H1 (cell line): ENCODE results near the gene PLEKHA4. TPM values are rescaled to one million over a fixed set of nuclear protein-coding genes. Genes with fewer than 3 reads are reported as not detected.
A peak's percentile ranks its signal among the peaks of the same experiment; 100 is the strongest.

Experiments
- ASH2L ChIP-seq: fragments of 200-600, 300-600 bp; sonication (generic); IDR thresholded peaks from one replicate; pipeline ENCODE4 v1.7.1; 2017; ENCODE audit warnings: low read length
- BRCA1 ChIP-seq: IDR thresholded peaks from 2 replicates; pipeline ENCODE4 v1.6.1; 2012; ENCODE audit warnings: low read depth, low read length, improper control_type of control experiment
- CHD2 ChIP-seq: IDR thresholded peaks from 2 replicates; pipeline ENCODE4 v1.6.1; 2012; ENCODE audit warnings: low read length, improper control_type of control experiment
- CHD7 ChIP-seq: fragments of 300-600 bp; sonication (generic); IDR thresholded peaks from 2 replicates; pipeline ENCODE4 v1.7.1; 2012; ENCODE audit warnings: low read length, moderate library complexity, mild to moderate bottlenecking, inconsistent platforms; ENCODE audit not compliant: insufficient replicate concordance
- CREB1 ChIP-seq: IDR thresholded peaks from 2 replicates; pipeline ENCODE4 v1.6.1; 2012; ENCODE audit warnings: inconsistent platforms
- CTBP2 ChIP-seq: IDR thresholded peaks from 2 replicates; pipeline ENCODE4 v1.7.0; 2011; ENCODE audit warnings: borderline replicate concordance, mild to moderate bottlenecking, moderate library complexity, mixed read lengths, low read length; ENCODE audit not compliant: insufficient read depth, insufficient read length
- GTF2F1 ChIP-seq: IDR thresholded peaks from 2 replicates; pipeline ENCODE4 v1.6.1; 2012; ENCODE audit warnings: low read depth, low read length, improper control_type of control experiment, borderline replicate concordance
- JUND ChIP-seq: IDR thresholded peaks from 2 replicates; pipeline ENCODE4 v1.6.1; 2011; ENCODE audit warnings: mild to moderate bottlenecking, improper control_type of control experiment, low read length
- PHF8 ChIP-seq: fragments of 200-600 bp; sonication (generic); conservative IDR thresholded peaks from 2 replicates; pipeline ENCODE4 v1.7.1; 2012; ENCODE audit warnings: low read depth, mild to moderate bottlenecking, inconsistent platforms, low read length, moderate library complexity
- RFX5 ChIP-seq: IDR thresholded peaks from 2 replicates; pipeline ENCODE4 v1.6.1; 2011; ENCODE audit warnings: low read depth, low read length, improper control_type of control experiment, borderline replicate concordance
- SP2 ChIP-seq: IDR thresholded peaks from 2 replicates; pipeline ENCODE4 v1.6.1; 2012; ENCODE audit warnings: mild to moderate bottlenecking, low read length, inconsistent platforms
- polyA plus RNA-seq, 7 experiments: library from polyadenylated mRNA; depleted of rRNA in 3 of 7; stranded (reverse) in 5 of 7; unstranded in 2 of 7; fragments of >200 nt in 5 of 7; fragments of 200-250 nt in 2 of 7; gene quantifications; 1 replicate in 5 of 7; 2 replicates in 1 of 7; 4 replicates in 1 of 7; pipeline versions ENCODE4 v1.2.1 to v1.2.3, GENCODE V29; 2011 to 2013; ENCODE audit warnings: missing spikeins in 2 of 7, mixed read lengths in 2 of 7
- total RNA-seq: library from RNA; stranded (reverse); fragmentation: NEBNext Ultra II Directional; extraction: Animal tissue kit (Norgen Biotek cat#: 25700); gene quantifications from 2 replicates; pipeline ENCODE4 v1.2.1, GENCODE V29; 2021

PLEKHA4 gene
- total and polyA plus RNA-seq, 2 of the 8 experiments (the other 6 are each of a cell fraction or from before 2014, with no cell fraction given), result 8.2 to 18.0 TPM

GRCh38 chr19:48899781-48900476, 31.5 kb upstream of the PLEKHA4 start, which contains the start of gene NUCB1 (continued):
- TF ChIP-seq CHD7, result no peak
- TF ChIP-seq RFX5, result no peak
- no peak for TF ChIP-seq BRCA1
- peak; percentile 62 for TF ChIP-seq CTBP2
- peak; percentile 69 for TF ChIP-seq ASH2L
- TF ChIP-seq PHF8, result peak; percentile 35; the same call in 1 of the 2 replicates
- no peak for TF ChIP-seq GTF2F1
- no peak for TF ChIP-seq JUND
- peak; percentile 47; the same call in 1 of the 2 replicates for TF ChIP-seq CREB1
- TF ChIP-seq SP2, result no peak
- no peak for TF ChIP-seq CHD2
